Sigmoid colon (tissue), 4 donors: ENCODE results near the gene GALNT12.

Experiments used
- EP300 ChIP-seq, 4 donors: sonication (generic); formaldehyde crosslinking; IDR thresholded peaks; one replicate each; pipeline ENCODE4 v1.6.1; 2017; ENCODE audit warnings: antibody characterized with exemption in 4 of 4
- POLR2A ChIP-seq, 2 donors: fragments of 450-650 bp; IDR thresholded peaks; one replicate each; pipeline ENCODE4 v1.6.1; 2016; ENCODE audit warnings: antibody characterized with exemption in 2 of 2, mild to moderate bottlenecking in 2 of 2, moderate library complexity in 2 of 2
- TF ChIP-seq, protein P1 (sequence below), 4 experiments: fragments of 450-650 bp in 3 of 4; fragments of 200-600 bp in 1 of 4; IDR thresholded peaks; one replicate each; pipeline ENCODE4 v1.5.1; 2016 to 2019; ENCODE audit warnings: antibody characterized with exemption in 4 of 4, mild to moderate bottlenecking in 3 of 4, moderate library complexity in 2 of 4

DNA sequence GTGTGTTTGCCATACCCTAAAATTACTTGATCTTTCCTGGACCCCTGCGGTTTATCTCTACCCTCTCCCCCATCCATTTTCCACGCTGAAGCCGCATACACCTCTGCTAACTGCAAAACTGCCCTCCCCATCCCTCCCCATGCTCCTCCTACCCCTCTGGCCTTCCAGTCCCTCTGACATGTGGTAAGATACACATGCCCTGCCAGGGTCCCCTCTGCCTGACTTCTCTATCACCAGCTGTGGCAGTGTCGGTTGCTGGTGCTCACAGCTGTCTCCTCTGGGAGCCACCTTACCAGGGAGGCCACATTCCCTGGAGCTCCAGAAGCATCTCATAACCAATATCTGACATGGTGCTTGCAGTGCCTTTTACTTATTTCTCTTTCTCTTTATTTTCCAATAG, 77.4 kb downstream of the GALNT12 start:
- TF ChIP-seq POLR2A (IDR thresholded peaks at IDR 0.05) (no peak), EP300 (IDR thresholded peaks at IDR 0.05) (no peak)
- TF ChIP-seq, protein P1, sequence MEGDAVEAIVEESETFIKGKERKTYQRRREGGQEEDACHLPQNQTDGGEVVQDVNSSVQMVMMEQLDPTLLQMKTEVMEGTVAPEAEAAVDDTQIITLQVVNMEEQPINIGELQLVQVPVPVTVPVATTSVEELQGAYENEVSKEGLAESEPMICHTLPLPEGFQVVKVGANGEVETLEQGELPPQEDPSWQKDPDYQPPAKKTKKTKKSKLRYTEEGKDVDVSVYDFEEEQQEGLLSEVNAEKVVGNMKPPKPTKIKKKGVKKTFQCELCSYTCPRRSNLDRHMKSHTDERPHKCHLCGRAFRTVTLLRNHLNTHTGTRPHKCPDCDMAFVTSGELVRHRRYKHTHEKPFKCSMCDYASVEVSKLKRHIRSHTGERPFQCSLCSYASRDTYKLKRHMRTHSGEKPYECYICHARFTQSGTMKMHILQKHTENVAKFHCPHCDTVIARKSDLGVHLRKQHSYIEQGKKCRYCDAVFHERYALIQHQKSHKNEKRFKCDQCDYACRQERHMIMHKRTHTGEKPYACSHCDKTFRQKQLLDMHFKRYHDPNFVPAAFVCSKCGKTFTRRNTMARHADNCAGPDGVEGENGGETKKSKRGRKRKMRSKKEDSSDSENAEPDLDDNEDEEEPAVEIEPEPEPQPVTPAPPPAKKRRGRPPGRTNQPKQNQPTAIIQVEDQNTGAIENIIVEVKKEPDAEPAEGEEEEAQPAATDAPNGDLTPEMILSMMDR (IDR thresholded peaks at IDR 0.05) = no peak
